Measurements from ENCODE around the gene CCDC88C. TPM values are rescaled to one million over a fixed set of nuclear protein-coding genes. Genes with fewer than 3 reads are reported as not detected.
A peak's percentile ranks its signal among the peaks of the same experiment; 100 is the strongest.

The CCDC88C gene
- total RNA-seq, 1 donor from 2014 or later, result 48.2 TPM

DNA sequence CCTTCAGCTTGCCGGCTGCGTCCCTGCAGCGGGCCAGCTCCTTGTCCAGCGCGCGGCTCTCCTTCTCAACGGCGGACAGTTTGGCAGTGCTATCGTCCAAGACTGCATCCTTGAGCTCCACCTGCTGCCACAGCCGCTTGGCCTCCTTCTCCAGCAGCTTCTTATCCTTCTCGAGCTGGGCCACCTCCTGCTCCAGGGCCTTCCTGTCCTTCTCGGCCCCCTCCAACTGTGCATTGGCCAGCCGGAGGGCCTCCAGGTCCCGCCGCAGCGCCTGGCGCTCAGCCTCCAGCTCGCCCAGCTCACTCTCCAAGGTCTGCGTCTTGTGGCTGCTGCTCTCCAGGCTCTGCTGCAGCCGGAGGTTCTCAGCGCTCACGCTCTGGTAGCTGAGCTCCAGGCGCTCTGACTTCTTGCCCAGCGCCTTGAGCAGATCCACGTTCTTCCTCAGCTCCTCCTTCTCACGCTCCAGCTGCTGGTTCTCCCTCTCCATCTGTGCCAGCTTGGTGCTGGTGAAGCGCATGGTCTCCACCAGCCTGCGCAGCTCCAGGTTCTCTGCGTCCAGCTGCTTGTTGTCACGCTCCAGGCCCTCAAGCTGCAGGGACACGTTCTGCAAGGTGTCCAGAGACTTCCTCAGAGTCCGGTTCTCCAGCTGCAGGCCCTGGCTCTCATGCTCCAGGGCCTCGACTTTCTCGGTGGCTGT lies 104.3 kb downstream of the CCDC88C start:
- Mint-ChIP-seq H3K36me3 (ENCODE audit: low read depth, unreplicated experiment) (peaks cover 73% of the 10 kb centered on the region), H3K27me3 (ENCODE audit: unreplicated experiment) (peaks cover 12% of the 10 kb centered on the region), H3K27ac (ENCODE audit: unreplicated experiment) (no peak overlapping the region), H3K4me1 (ENCODE audit: unreplicated experiment) (peaks cover 5% of the 10 kb centered on the region), H3K9me3 (ENCODE audit: unreplicated experiment) (peaks cover 6% of the 10 kb centered on the region), H3K4me3 (ENCODE audit: unreplicated experiment) (peak overlapping the region; percentile 79)
- no peak for DNase-seq (ENCODE audit: low spot score)
- TF ChIP-seq, protein P1, sequence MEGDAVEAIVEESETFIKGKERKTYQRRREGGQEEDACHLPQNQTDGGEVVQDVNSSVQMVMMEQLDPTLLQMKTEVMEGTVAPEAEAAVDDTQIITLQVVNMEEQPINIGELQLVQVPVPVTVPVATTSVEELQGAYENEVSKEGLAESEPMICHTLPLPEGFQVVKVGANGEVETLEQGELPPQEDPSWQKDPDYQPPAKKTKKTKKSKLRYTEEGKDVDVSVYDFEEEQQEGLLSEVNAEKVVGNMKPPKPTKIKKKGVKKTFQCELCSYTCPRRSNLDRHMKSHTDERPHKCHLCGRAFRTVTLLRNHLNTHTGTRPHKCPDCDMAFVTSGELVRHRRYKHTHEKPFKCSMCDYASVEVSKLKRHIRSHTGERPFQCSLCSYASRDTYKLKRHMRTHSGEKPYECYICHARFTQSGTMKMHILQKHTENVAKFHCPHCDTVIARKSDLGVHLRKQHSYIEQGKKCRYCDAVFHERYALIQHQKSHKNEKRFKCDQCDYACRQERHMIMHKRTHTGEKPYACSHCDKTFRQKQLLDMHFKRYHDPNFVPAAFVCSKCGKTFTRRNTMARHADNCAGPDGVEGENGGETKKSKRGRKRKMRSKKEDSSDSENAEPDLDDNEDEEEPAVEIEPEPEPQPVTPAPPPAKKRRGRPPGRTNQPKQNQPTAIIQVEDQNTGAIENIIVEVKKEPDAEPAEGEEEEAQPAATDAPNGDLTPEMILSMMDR (IDR thresholded peaks at IDR 0.05; ENCODE audit: unreplicated experiment), result no peak

DNA sequence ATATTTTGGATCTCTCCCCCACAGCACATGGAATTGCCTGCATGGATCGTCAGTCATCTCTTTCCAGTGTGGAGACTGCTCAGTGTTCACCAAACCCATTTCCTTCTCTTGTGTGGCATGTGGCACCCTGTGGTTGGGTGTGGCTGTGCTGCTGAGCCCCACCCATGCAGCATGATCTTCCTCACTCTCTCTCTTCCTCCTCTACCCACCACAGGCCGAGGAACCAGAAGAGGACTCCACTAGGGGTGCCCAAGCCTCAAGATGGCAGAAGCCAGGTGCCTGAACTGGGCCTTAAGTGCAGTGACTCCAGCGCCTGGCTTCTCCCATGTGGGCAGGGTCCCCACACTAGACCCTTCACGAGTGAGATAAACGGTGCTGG lies 106.3 kb downstream of the CCDC88C start:
- Mint-ChIP-seq H3K9me3 (ENCODE audit: unreplicated experiment) (peaks cover 6% of the 10 kb centered on the region), H3K4me1 (ENCODE audit: unreplicated experiment) (peaks cover 12% of the 10 kb centered on the region), H3K4me3 (ENCODE audit: unreplicated experiment) (no peak overlapping the region), H3K36me3 (ENCODE audit: low read depth, unreplicated experiment) (peaks cover 71% of the 10 kb centered on the region), H3K27me3 (ENCODE audit: unreplicated experiment) (peaks cover 14% of the 10 kb centered on the region), H3K27ac (ENCODE audit: unreplicated experiment) (no peak overlapping the region)
- DNase-seq (ENCODE audit: low spot score), result no peak
- TF ChIP-seq, protein P1 (IDR thresholded peaks at IDR 0.05; ENCODE audit: unreplicated experiment), result no peak

DNA sequence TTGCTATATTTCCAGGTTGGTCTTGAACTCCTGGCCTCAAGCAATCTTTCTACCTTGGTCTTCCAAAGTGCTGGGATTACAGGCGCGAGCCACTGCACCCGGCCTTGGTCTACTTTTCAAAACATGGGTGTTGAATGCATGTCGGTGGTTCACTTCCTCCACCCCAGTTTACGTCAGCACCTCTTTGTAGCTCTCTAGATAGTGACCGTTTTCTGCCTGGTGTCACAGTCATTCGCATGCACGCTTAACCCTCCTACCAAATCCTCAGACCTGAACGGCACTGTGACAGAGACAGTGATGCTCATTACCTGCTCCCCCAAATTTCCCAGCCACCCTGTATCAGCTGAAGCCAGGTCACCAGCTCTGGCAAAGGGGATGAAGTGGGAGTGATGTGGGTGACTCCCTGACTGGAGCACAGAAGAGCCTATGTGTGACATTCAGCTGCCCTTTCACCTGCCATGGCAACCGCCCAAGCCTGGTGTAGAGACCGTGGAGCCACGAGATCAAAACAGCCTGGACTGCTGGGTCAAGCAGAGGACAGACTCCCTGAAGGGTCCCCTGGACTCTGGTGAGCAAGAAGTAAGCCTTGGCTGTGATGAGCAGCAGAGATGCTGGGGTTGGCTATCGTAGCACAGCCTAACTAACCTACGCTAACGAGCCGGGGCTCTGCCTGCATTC lies 106.9 kb downstream of the CCDC88C start:
- no peak for DNase-seq (ENCODE audit: low spot score)
- Mint-ChIP-seq H3K27me3 (ENCODE audit: unreplicated experiment) (peaks cover 11% of the 10 kb centered on the region), H3K9me3 (ENCODE audit: unreplicated experiment) (peaks cover 6% of the 10 kb centered on the region), H3K27ac (ENCODE audit: unreplicated experiment) (no peak overlapping the region), H3K4me1 (ENCODE audit: unreplicated experiment) (peaks cover 9% of the 10 kb centered on the region), H3K4me3 (ENCODE audit: unreplicated experiment) (no peak overlapping the region), H3K36me3 (ENCODE audit: low read depth, unreplicated experiment) (peaks cover 68% of the 10 kb centered on the region)
- TF ChIP-seq, protein P1 (IDR thresholded peaks at IDR 0.05; ENCODE audit: unreplicated experiment), result no peak

DNA sequence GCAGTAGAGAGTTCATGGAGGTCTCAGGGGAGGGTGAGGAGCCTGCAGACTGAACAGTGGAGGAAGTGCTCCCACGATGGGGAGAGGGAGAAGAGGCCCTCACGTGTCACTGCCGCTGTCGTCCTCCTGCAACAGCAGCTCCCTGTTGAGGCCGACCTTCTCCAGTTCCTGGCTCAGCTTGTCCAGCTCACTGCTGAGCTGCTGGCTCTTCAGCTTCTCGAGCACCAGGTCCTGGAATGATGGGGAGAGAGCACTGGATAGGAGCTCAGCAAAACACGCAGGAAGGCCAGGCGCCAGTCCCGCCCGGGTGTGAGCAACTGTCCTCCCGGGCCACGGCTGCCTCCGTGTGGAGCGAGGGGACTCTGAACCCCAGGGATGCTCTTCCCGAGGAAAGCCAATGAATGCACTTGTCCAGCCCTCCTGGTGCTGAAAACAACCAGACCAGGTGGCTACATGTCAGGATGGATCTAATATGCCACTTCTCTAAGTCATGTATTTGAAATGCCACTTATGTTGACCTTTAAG lies 107.8 kb downstream of the CCDC88C start:
- no peak overlapping the region for H3K27ac Mint-ChIP-seq (ENCODE audit: unreplicated experiment)
- H3K27me3 Mint-ChIP-seq (ENCODE audit: unreplicated experiment), result peaks cover 13% of the 10 kb centered on the region
- TF ChIP-seq, protein P1 (IDR thresholded peaks at IDR 0.05; ENCODE audit: unreplicated experiment), result no peak
- H3K4me3 Mint-ChIP-seq (ENCODE audit: unreplicated experiment), result no peak overlapping the region
- peaks cover 66% of the 10 kb centered on the region for H3K36me3 Mint-ChIP-seq (ENCODE audit: low read depth, unreplicated experiment)
- DNase-seq (ENCODE audit: low spot score), result no peak
- H3K4me1 Mint-ChIP-seq (ENCODE audit: unreplicated experiment), result peaks cover 9% of the 10 kb centered on the region
- H3K9me3 Mint-ChIP-seq (ENCODE audit: unreplicated experiment), result peaks cover 6% of the 10 kb centered on the region

DNA sequence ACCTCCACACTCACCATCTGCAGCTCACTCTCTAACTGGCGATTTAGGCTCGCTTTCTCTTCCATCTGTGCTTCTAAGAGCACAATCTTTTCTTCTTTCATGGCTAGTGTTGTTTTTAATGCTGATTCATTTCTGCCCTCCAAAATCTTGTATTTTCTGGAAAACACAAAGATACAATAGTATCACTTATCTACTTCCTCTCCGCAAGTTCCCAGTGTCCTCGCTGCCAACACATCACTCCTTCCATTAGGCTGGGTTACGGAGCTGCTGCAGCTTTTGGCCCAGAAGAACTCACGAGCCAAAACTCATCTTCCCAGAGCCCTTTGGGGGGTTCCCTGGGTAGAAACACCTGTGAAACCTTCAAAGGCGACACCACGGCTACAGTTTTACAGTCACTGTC lies 109.3 kb downstream of the CCDC88C start:
- no peak for DNase-seq (ENCODE audit: low spot score)
- TF ChIP-seq, protein P1 (IDR thresholded peaks at IDR 0.05; ENCODE audit: unreplicated experiment), result no peak
- peaks cover 51% of the 10 kb centered on the region for H3K36me3 Mint-ChIP-seq (ENCODE audit: low read depth, unreplicated experiment)
- H3K27ac Mint-ChIP-seq (ENCODE audit: unreplicated experiment), result peak overlapping the region; percentile 3
- peaks cover 9% of the 10 kb centered on the region for H3K27me3 Mint-ChIP-seq (ENCODE audit: unreplicated experiment)
- H3K4me3 Mint-ChIP-seq (ENCODE audit: unreplicated experiment), result peak overlapping the region; percentile 14
- peaks cover 9% of the 10 kb centered on the region for H3K4me1 Mint-ChIP-seq (ENCODE audit: unreplicated experiment)
- H3K9me3 Mint-ChIP-seq (ENCODE audit: unreplicated experiment), result no peaks in the 10 kb centered on the region

Measured in endothelial cell (in vitro differentiated cells).